Kidney (tissue), 14 donors: ENCODE measurements around the gene PDE9A. TPM values are rescaled to one million over a fixed set of nuclear protein-coding genes. Genes with fewer than 3 reads are reported as not detected.

ENCODE experiments used
- DNase-seq, 5 donors: peaks; one replicate each; pipeline ENCODE4 v3.0.0-alpha.2; 2013 to 2020
- FAIRE-seq: peaks from 2 replicates; lab custom pipeline; 2012; peaks lifted over from hg19 to GRCh38; lab: Jason Lieb, UNC
- H3K27ac ChIP-seq, 2 donors: one replicate each; pipeline ENCODE4 v1.7.0; 2013; ENCODE audit warnings: low read depth in 2 of 2, low read length in 2 of 2, inconsistent platforms in 1 of 2
- H3K27me3 ChIP-seq: one replicate; pipeline ENCODE4 v1.7.1; 2013; ENCODE audit warnings: low read length, inconsistent platforms; ENCODE audit not compliant: control insufficient read depth, insufficient read depth
- H3K36me3 ChIP-seq, 3 donors: one replicate each; pipeline versions ENCODE4 v1.7.0 to v1.7.1; 2013; ENCODE audit warnings: low read length in 3 of 3, control low read depth in 1 of 3, inconsistent platforms in 1 of 3; ENCODE audit not compliant: insufficient read depth in 3 of 3, control insufficient read depth in 2 of 3
- H3K4me1 ChIP-seq, 3 donors: one replicate each; pipeline versions ENCODE4 v1.7.0 to v1.7.1; 2013; ENCODE audit warnings: low read length in 3 of 3, inconsistent platforms in 1 of 3, low read depth in 1 of 3; ENCODE audit not compliant: control insufficient read depth in 2 of 3, insufficient read depth in 2 of 3
- H3K4me3 ChIP-seq, 3 donors: one replicate each; pipeline versions ENCODE4 v1.7.0 to v1.8.1; 2013; ENCODE audit warnings: low read length in 3 of 3, control low read depth in 1 of 3, inconsistent platforms in 1 of 3
- H3K9ac ChIP-seq, 3 donors: one replicate each; pipeline versions ENCODE4 v1.7.0 to v1.7.1; 2013; ENCODE audit warnings: low read length in 3 of 3, control low read depth in 1 of 3, inconsistent platforms in 1 of 3
- H3K9me3 ChIP-seq, 3 donors: one replicate each; pipeline versions ENCODE4 v1.7.0 to v1.7.1; 2013; ENCODE audit warnings: low read length in 3 of 3, control low read depth in 1 of 3, inconsistent platforms in 1 of 3; ENCODE audit not compliant: control insufficient read depth in 2 of 3, insufficient read depth in 1 of 3
- intact Hi-C: fragments of 100-400 bp; cut with DNase I; formaldehyde crosslinking; loops from one replicate; pipeline ENCODE4 v1.11.1; 2022
- polyA plus RNA-seq: library from polyadenylated mRNA; stranded (reverse); fragments of 350-450 nt; fragmentation: Illumina TruSeq; extraction: RNeasy Lipid Tissue Mini Kit (QIAGEN cat#74804); gene quantifications from one replicate; pipeline ENCODE4 v1.2.3, GENCODE V29; 2014; ENCODE audit warnings: low read depth, low replicate concordance; ENCODE audit not compliant: insufficient read depth
- total RNA-seq: library from RNA; stranded (reverse); fragmentation: NEBNext Ultra II Directional; extraction: Animal tissue kit (Norgen Biotek cat#: 25700); gene quantifications from one replicate; pipeline ENCODE4 v1.2.1, GENCODE V29; 2021
- TF ChIP-seq, protein P1 (sequence below): IDR thresholded peaks from 3 replicates; pipeline ENCODE4 v1.5.1; 2012; ENCODE audit warnings: mild to moderate bottlenecking, moderate library complexity, borderline replicate concordance; ENCODE audit not compliant: insufficient read depth; ENCODE audit errors: extremely low read depth
- donor health status: control.
- donor health status: control.
- donor health status: control.
- donor health status: control.
- donor health status: control.
- donor health status: DM: yes; HTN: yes; CAD: no.
- donor health status: Normal renal cell carcinoma (clear cell type).

Gene PDE9A
- total and polyA plus RNA-seq, 2 donors from 2014 or later: 30.1 to 39.0 TPM

DNA sequence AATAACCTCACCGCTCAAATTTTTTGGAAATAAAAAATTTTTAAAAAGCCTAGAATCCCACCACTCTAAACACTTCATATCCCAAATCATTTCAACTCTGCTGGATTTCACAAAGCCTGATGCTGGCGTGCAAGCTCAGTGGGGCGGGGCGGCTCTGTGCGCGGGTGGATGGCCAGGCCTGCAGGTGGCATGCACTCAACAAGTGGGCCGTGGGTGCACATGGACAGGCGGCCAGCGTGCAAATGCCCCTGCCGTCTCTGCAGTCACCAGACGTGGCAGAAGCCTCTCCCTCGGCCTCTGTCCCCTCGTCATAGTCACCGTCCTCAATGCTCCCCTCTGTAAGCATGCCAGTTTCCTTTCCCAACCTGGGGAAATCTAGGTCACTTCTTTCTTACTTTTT lies 6.6 kb upstream of the PDE9A start:
- no peak overlapping the region for H3K9ac ChIP-seq
- H3K9me3 ChIP-seq: no peaks in the 10 kb centered on the region
- no peak overlapping the region for H3K27ac ChIP-seq
- no peaks in the 10 kb centered on the region for H3K27me3 ChIP-seq
- no peaks in the 10 kb centered on the region for H3K36me3 ChIP-seq
- TF ChIP-seq, protein P1, sequence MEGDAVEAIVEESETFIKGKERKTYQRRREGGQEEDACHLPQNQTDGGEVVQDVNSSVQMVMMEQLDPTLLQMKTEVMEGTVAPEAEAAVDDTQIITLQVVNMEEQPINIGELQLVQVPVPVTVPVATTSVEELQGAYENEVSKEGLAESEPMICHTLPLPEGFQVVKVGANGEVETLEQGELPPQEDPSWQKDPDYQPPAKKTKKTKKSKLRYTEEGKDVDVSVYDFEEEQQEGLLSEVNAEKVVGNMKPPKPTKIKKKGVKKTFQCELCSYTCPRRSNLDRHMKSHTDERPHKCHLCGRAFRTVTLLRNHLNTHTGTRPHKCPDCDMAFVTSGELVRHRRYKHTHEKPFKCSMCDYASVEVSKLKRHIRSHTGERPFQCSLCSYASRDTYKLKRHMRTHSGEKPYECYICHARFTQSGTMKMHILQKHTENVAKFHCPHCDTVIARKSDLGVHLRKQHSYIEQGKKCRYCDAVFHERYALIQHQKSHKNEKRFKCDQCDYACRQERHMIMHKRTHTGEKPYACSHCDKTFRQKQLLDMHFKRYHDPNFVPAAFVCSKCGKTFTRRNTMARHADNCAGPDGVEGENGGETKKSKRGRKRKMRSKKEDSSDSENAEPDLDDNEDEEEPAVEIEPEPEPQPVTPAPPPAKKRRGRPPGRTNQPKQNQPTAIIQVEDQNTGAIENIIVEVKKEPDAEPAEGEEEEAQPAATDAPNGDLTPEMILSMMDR: no peak
- H3K4me3 ChIP-seq: no peak overlapping the region
- intact Hi-C loops: no loop called here
- FAIRE-seq (no peak), DNase-seq (peak in 1 of 5 donors; percentile 52)
- H3K4me1 ChIP-seq: no peaks in the 10 kb centered on the region

DNA sequence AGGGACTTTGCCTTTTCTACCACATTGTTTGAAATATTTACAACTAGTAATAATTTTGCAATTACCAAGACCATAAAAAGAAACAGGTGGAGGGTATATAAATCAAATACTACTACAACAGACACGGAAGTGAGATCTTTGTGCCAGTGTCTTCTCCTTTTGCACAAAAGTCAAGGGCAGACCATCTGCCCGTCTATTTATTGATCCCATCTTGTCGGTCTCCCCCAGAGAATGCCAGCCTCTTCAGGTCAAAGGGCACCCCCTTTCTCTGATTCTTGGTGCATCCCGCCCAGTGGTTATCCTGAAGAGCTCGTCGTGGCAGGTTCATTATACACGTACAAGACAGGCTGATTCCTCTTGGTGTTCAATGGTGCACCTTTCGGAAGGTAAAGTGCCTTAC lies 4.8 kb upstream of the PDE9A start:
- H3K27me3 ChIP-seq: no peaks in the 10 kb centered on the region
- no peak overlapping the region for H3K9ac ChIP-seq
- DNase-seq (peak in 1 of 5 donors; percentile 4), FAIRE-seq (no peak)
- H3K36me3 ChIP-seq: no peaks in the 10 kb centered on the region
- H3K4me1 ChIP-seq: peaks cover 0 to 7% (median 5%) of the 10 kb centered on the region in 3 donors
- no peak overlapping the region for H3K27ac ChIP-seq
- no peak overlapping the region for H3K4me3 ChIP-seq
- intact Hi-C loops: no loop called here
- no peaks in the 10 kb centered on the region for H3K9me3 ChIP-seq
- TF ChIP-seq, protein P1: no peak

DNA sequence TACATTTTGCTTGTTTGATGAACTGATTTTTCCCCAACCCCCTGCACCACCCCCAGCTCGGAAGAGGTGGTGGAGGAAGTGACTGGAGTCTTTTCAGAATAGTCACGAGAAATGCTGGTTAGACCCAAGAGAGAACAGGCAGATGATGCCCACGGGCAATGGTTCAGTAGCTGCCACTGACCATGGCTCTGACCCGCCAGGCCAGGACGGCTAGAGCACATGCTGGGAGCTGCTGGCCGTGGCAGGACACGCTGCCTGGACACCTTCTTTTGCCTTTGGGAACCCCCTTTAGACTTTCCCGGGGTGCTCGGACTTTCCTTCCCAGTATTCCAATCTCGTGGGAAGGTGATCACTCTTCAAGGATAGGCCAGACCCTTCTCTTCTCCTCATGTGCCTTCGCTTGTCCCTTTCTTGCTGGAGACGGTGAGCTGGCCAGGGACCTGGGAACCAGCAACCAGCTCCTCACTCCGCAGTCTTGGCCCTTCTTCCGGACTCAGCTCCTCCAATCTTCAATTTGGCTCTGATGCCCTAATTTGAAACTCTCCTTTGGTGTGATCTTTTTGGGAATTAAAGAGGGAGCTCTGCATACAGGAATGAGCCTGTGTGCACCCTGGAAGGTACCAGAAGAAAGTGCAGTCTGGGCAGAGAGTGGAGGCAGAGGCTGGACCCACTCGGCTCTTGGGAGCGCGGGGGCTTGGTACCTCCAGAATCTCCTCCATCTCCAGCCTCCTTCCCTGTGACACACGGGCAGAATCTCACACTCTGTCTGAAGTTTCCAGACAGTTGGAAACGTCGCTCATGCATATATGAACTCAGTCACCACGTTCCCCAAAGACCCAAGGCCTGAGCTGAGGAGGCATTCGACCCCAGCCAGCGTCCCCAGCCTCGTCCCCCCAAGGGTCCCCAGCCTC lies 4.0 kb upstream of the PDE9A start:
- no peaks in the 10 kb centered on the region for H3K27me3 ChIP-seq
- FAIRE-seq (no peak), DNase-seq (peak in 1 of 5 donors; percentile 33)
- H3K9ac ChIP-seq: no peak overlapping the region
- H3K9me3 ChIP-seq: no peaks in the 10 kb centered on the region
- no peaks in the 10 kb centered on the region for H3K36me3 ChIP-seq
- TF ChIP-seq, protein P1: no peak
- no peak overlapping the region for H3K27ac ChIP-seq
- intact Hi-C loops: loop anchor here (10.0 kb wide), 1 partner anchor 65 kb away; no protein-coding TSS in a partner anchor
- H3K4me1 ChIP-seq: peaks cover 0 to 9% (median 5%) of the 10 kb centered on the region in 3 donors
- H3K4me3 ChIP-seq: no peak overlapping the region
